GM12878 (cell line): Measurements from ENCODE around the gene FAM186B. TPM values are rescaled to one million over a fixed set of nuclear protein-coding genes. Genes with fewer than 3 reads are reported as not detected.

Experiments used
- ATAC-seq: fragments of 200-7000 bp; cut with Tn5 transposase; 3 replicates; pipeline ENCODE4 v1.9.1; 2020; ENCODE audit warnings: mild to moderate bottlenecking, moderate library complexity
- BruUV-seq: library from RNA; stranded (reverse); fragments of 400-500 nt; replicated peaks from 2 replicates; lab custom pipeline; 2021; lab: Mats Ljungman, UMichigan
- CTCF ChIA-PET: fragments of 300-600 bp; sonication (Branson Sonifier 250); formaldehyde crosslinking; extraction: SDS; loops from one replicate; lab custom pipeline; 2021; ENCODE audit warnings: inconsistent platforms; lab: Yijun Ruan, JAX
- POLR2A ChIA-PET: fragments of 350-600 bp; formaldehyde crosslinking; extraction: SDS; loops from one replicate; lab custom pipeline; 2021; ENCODE audit warnings: inconsistent platforms; lab: Charles Lee
- RAD21 ChIA-PET: fragments of 300-600 bp; sonication (Branson Sonifier 250); formaldehyde crosslinking; loops from one replicate; lab custom pipeline; 2023; ENCODE audit warnings: antibody characterized with exemption; ENCODE audit not compliant: unreplicated experiment; lab: Charles Lee
- SMC1A ChIA-PET: fragments of 300-600 bp; sonication (Branson Sonifier 250); formaldehyde crosslinking; loops from one replicate; lab custom pipeline; 2023; ENCODE audit not compliant: unreplicated experiment, uncharacterized antibody; lab: Charles Lee
- DNase-seq: peaks from one replicate; pipeline ENCODE4 v3.0.0-alpha.2; 2011; ENCODE audit warnings: low read depth, low spot score
- FAIRE-seq: peaks from 3 replicates; lab custom pipeline; 2011; peaks lifted over from hg19 to GRCh38; lab: Jason Lieb, UNC
- H2AFZ ChIP-seq: 2 replicates; pipeline ENCODE4 v1.6.0; 2011; ENCODE audit warnings: low read depth, low read length, control low read depth; ENCODE audit not compliant: control insufficient read depth
- H3K27ac ChIP-seq: 2 replicates; pipeline ENCODE4 v1.5.1; 2011; ENCODE audit warnings: control low read depth; ENCODE audit not compliant: control insufficient read depth, insufficient read depth
- H3K27me3 ChIP-seq, 2 experiments: replicated peaks in 1 of 2; 2 replicates each; pipeline versions ENCODE4 v1.6.0 to v1.6.1; 2011; ENCODE audit warnings: low read length in 1 of 2; ENCODE audit not compliant: control insufficient read depth in 2 of 2, insufficient read depth in 2 of 2
- H3K36me3 ChIP-seq, 2 experiments: 2 replicates each; pipeline ENCODE4 v1.5.1; 2011; ENCODE audit warnings: low read length in 1 of 2; ENCODE audit not compliant: control insufficient read depth in 2 of 2, insufficient read depth in 2 of 2
- H3K4me1 ChIP-seq: 2 replicates; pipeline ENCODE4 v1.6.1; 2011; ENCODE audit warnings: mild to moderate bottlenecking, low read length, moderate library complexity, mixed read lengths; ENCODE audit not compliant: control insufficient read depth, insufficient read depth
- H3K4me2 ChIP-seq: 2 replicates; pipeline ENCODE4 v1.6.0; 2011; ENCODE audit warnings: control low read depth; ENCODE audit not compliant: control insufficient read depth, insufficient read depth
- H3K4me3 ChIP-seq: fragments of 200-600 bp; sonication (generic); 2 replicates; pipeline ENCODE4 v1.5.1; 2016
- H3K79me2 ChIP-seq: 2 replicates; pipeline ENCODE4 v1.6.0; 2011; ENCODE audit warnings: low read length; ENCODE audit not compliant: control insufficient read depth, insufficient read depth
- H3K9ac ChIP-seq: 2 replicates; pipeline ENCODE4 v1.8.0; 2011; ENCODE audit warnings: low read length, control low read depth, mixed read lengths; ENCODE audit not compliant: control insufficient read depth, insufficient read depth
- H3K9me3 ChIP-seq: replicated peaks from 3 replicates; pipeline ENCODE4 v1.5.1; 2011; ENCODE audit warnings: mild to moderate bottlenecking, low read length; ENCODE audit not compliant: control insufficient read depth, insufficient read depth
- H4K20me1 ChIP-seq: 2 replicates; pipeline ENCODE4 v1.6.0; 2011; ENCODE audit not compliant: control insufficient read depth, insufficient read depth
- CEBPB ChIP-seq, 2 experiments: fragments of 150-350 bp in 1 of 2; IDR thresholded peaks; 2 replicates each; pipeline ENCODE4 v1.6.1; 2012 to 2014; ENCODE audit warnings: low read depth in 2 of 2, low read length in 2 of 2, borderline replicate concordance in 1 of 2, inconsistent platforms in 1 of 2
- CREM ChIP-seq: IDR thresholded peaks from 2 replicates; pipeline ENCODE4 v1.6.1; 2014; ENCODE audit warnings: antibody characterized with exemption, low read depth
- EGR1 ChIP-seq, 2 experiments: IDR thresholded peaks; 1 replicate in 1 of 2; 2 replicates in 1 of 2; pipeline ENCODE4 v1.6.1; 2011 to 2012; ENCODE audit warnings: low read depth in 2 of 2, low read length in 2 of 2, borderline replicate concordance in 1 of 2, mild to moderate bottlenecking in 1 of 2, moderate library complexity in 1 of 2
- FOS ChIP-seq: IDR thresholded peaks from 3 replicates; pipeline ENCODE4 v1.6.1; 2011; ENCODE audit warnings: borderline replicate concordance; ENCODE audit not compliant: insufficient read length; ENCODE audit errors: extremely low read depth
- HCFC1 ChIP-seq: fragments of 150-350 bp; IDR thresholded peaks from 2 replicates; pipeline ENCODE4 v1.6.1; 2014; ENCODE audit warnings: low read length
- KDM1A ChIP-seq: fragments of 200-600 bp; sonication (generic); IDR thresholded peaks from 2 replicates; pipeline ENCODE4 v1.6.1; 2016; ENCODE audit warnings: borderline replicate concordance
- KLF5 ChIP-seq: fragments of 450-650 bp; IDR thresholded peaks from 2 replicates; pipeline ENCODE4 v1.6.1; 2014; ENCODE audit warnings: mild to moderate bottlenecking; ENCODE audit not compliant: partially characterized antibody
- MXI1 ChIP-seq: fragments of 150-350 bp; IDR thresholded peaks from 2 replicates; pipeline ENCODE4 v1.6.1; 2011; ENCODE audit warnings: low read depth, mild to moderate bottlenecking, inconsistent platforms, low read length, improper control_type of control experiment
- NFYA ChIP-seq: IDR thresholded peaks from 2 replicates; pipeline ENCODE4 v1.6.1; 2011; ENCODE audit warnings: low read depth, mild to moderate bottlenecking, low read length, improper control_type of control experiment, borderline replicate concordance
- NR2C2 ChIP-seq: IDR thresholded peaks from 2 replicates; pipeline ENCODE4 v1.6.1; 2011; ENCODE audit warnings: borderline replicate concordance, low read depth; ENCODE audit not compliant: control insufficient read depth, insufficient read length
- RFX5 ChIP-seq: IDR thresholded peaks from 2 replicates; pipeline ENCODE4 v1.6.1; 2011; ENCODE audit warnings: low read depth, low read length, improper control_type of control experiment
- SMC3 ChIP-seq: IDR thresholded peaks from 2 replicates; pipeline ENCODE4 v1.6.1; 2011; ENCODE audit warnings: low read length, improper control_type of control experiment, borderline replicate concordance
- YBX1 ChIP-seq: fragments of 450-650 bp; IDR thresholded peaks from 2 replicates; pipeline ENCODE4 v1.6.1; 2016; ENCODE audit warnings: antibody characterized with exemption
- ZNF687 ChIP-seq: fragments of 450-650 bp; IDR thresholded peaks from 2 replicates; pipeline ENCODE4 v1.6.1; 2017; ENCODE audit warnings: mild to moderate bottlenecking, moderate library complexity
- WGBS: methylation state at CpG from one replicate; pipeline ENCODE4 v1.1.6; 2016; ENCODE audit warnings: low lambda C conversion rate; ENCODE audit not compliant: insufficient replicate concordance, insufficient coverage; ENCODE audit errors: missing lambda C conversion rate; 5-methylcytosine and 5-hydroxymethylcytosine counted together
- in situ Hi-C: fragments of 300-500 bp; cut with MboI; formaldehyde crosslinking; loops from 9 replicates; pipeline ENCODE4 v1.14.3; 2018; ENCODE audit warnings: mixed read lengths
- intact Hi-C: fragments of 100-400 bp; cut with micrococcal nuclease; formaldehyde crosslinking; loops from one replicate; pipeline ENCODE4 v1.14.2; 2022; ENCODE audit not compliant: unreplicated experiment
- polyA plus RNA-seq, 11 experiments: library from polyadenylated mRNA; depleted of rRNA in 4 of 11; unstranded in 6 of 11; stranded (reverse) in 5 of 11; fragments of >200 nt; fragmentation: Nextera tagmentation in 4 of 11; fragmentation: Illumina TruSeq in 1 of 11; extraction: Ambion mirVana in 4 of 11; extraction: Trizol in 1 of 11; gene quantifications; 1 replicate in 1 of 11; 2 replicates in 10 of 11; pipeline versions ENCODE4 v1.2.1 to v1.2.3, GENCODE V29; 2011 to 2016; ENCODE audit warnings: inconsistent platforms in 2 of 11, missing spikeins in 2 of 11, low read depth in 1 of 11
- total RNA-seq, 4 experiments: library from RNA; depleted of rRNA in 3 of 4; stranded (reverse); fragments of >200 nt in 3 of 4; fragmentation: Illumina TruSeq in 1 of 4; extraction: Trizol in 1 of 4; gene quantifications; 2 replicates each; pipeline versions ENCODE4 v1.2.1 to v1.2.3, GENCODE V29; 2013 to 2021
- TF ChIP-seq, protein P1 (sequence below): IDR thresholded peaks from 2 replicates; pipeline ENCODE4 v1.6.1; 2012; ENCODE audit warnings: low read depth, low read length, improper control_type of control experiment

The FAM186B gene
- total and polyA plus RNA-seq, 10 of the 15 experiments (the other 5 are each of a cell fraction or from before 2014, with no cell fraction given), result 0.13 to 0.79 (median 0.51) TPM

DNA sequence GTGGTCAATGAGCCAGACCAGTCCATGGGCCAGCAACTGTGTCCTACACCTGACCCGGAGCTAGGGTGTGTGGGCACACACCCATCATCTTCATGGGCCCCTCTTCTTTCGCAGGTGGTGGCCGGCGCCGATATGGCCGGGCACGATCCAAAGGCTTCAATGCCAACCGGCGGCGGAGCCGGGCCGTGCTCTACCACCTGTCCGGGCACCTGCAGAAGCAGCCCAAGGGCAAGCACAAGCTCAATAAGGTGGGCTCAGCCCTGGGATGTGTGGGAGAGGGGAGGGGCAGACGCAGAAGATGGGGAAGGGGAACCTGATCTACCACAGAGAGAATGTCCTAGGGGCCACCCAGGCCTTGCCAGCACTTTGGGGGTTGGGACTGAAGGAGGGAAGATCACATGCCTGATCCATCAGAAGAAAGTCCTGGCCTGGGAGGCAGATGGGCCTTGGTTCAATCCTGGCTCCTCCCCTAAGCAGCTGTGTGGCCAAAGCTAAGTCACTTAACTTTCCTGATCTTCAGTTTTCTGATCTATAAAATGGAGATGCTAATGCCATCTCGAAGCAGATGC is 62.8 kb downstream of the FAM186B start:
- H4K20me1 ChIP-seq, result no peaks in the 10 kb centered on the region; the same call in 1 of the 2 replicates
- H3K79me2 ChIP-seq, result no peaks in the 10 kb centered on the region
- FAIRE-seq (no peak), DNase-seq (no peak), ATAC-seq (no peak)
- no peak overlapping the region for H3K9ac ChIP-seq
- H3K9me3 ChIP-seq, result no peaks in the 10 kb centered on the region
- intact Hi-C loops, result no loop called here
- no peak overlapping the region for H3K4me3 ChIP-seq
- SMC1A ChIA-PET, result interaction anchor here (0.6 kb wide), 1 partner anchor 36 kb away, joined by 3 read pairs; no protein-coding TSS in a partner anchor
- no TSS peak for BruUV-seq
- H3K27ac ChIP-seq, result no peak overlapping the region
- RAD21 ChIA-PET, result interaction anchor here (1.2 kb wide), 1 partner anchor 10 kb away, joined by 3 read pairs; no protein-coding TSS in a partner anchor
- in situ Hi-C loops, result no loop called here
- peaks cover 9 to 18% of the 10 kb centered on the region in 2 experiments for H3K27me3 ChIP-seq
- H2AFZ ChIP-seq, result no peak overlapping the region
- POLR2A ChIA-PET, result no interaction called here
- TF ChIP-seq MXI1 (no peak), NR2C2 (no peak), NFYA (no peak), ZNF687 (no peak), CEBPB (IDR thresholded peaks at IDR 0.05; ENCODE audit: borderline replicate concordance in 1 of 2, low read depth in 2 of 2, low read length in 2 of 2) (no peak), SMC3 (no peak), RFX5 (no peak), KLF5 (no peak), CREM (no peak), KDM1A (no peak), EGR1 (IDR thresholded peaks at IDR 0.05; ENCODE audit: borderline replicate concordance in 1 of 2, low read depth in 2 of 2, low read length in 2 of 2) (no peak), YBX1 (no peak), FOS (no peak), HCFC1 (no peak)
- TF ChIP-seq, protein P1, sequence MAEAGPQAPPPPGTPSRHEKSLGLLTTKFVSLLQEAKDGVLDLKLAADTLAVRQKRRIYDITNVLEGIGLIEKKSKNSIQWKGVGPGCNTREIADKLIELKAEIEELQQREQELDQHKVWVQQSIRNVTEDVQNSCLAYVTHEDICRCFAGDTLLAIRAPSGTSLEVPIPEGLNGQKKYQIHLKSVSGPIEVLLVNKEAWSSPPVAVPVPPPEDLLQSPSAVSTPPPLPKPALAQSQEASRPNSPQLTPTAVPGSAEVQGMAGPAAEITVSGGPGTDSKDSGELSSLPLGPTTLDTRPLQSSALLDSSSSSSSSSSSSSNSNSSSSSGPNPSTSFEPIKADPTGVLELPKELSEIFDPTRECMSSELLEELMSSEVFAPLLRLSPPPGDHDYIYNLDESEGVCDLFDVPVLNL, result no peak
- peaks cover 11% of the 10 kb centered on the region for H3K4me1 ChIP-seq
- no peak overlapping the region for H3K4me2 ChIP-seq
- CTCF ChIA-PET, result interaction anchor here (1.7 to 3.0 kb wide), 2 partner anchors 12 to 184 kb away, joined by 6 to 7 read pairs; no protein-coding TSS in a partner anchor
- WGBS, result 88% methylated on average over 14 of the region's 15 CpGs
- H3K36me3 ChIP-seq, result no peaks in the 10 kb centered on the region
